ENCODE data around the gene ASCL2. TPM values are rescaled to one million over a fixed set of nuclear protein-coding genes. Genes with fewer than 3 reads are reported as not detected.

Gene ASCL2
- total and polyA plus RNA-seq, 10 of the 15 experiments (the other 5 are each of a cell fraction or from before 2014, with no cell fraction given) = not detected

- POLR2A ChIA-PET = no interaction called here
- Histone ChIP-seq H3K4me2 (ENCODE audit: control insufficient read depth, insufficient read depth) (no peak overlapping the region), H3K9ac (ENCODE audit: control insufficient read depth, insufficient read depth, low read length) (no peak overlapping the region), H3K79me2 (ENCODE audit: control insufficient read depth, insufficient read depth, low read length) (no peaks in the 10 kb centered on the region), H3K4me1 (ENCODE audit: control insufficient read depth, insufficient read depth, low read length) (no peaks in the 10 kb centered on the region), H3K27ac (ENCODE audit: control insufficient read depth, insufficient read depth) (no peak overlapping the region), H3K9me3 (replicated peaks; ENCODE audit: control insufficient read depth, insufficient read depth, low read length) (no peaks in the 10 kb centered on the region; the same call in 2 of the 3 replicates), H3K4me3 (no peak overlapping the region), H2AFZ (ENCODE audit: control insufficient read depth, low read depth, low read length) (no peak overlapping the region), H3K36me3 (ENCODE audit: control insufficient read depth in 2 of 2, insufficient read depth in 2 of 2, low read length in 1 of 2) (no peaks in the 10 kb centered on the region), H3K27me3 (replicated peaks in 1 of 2; ENCODE audit: control insufficient read depth in 2 of 2, insufficient read depth in 2 of 2, low read length in 1 of 2) (peaks cover 0 to 2% of the 10 kb centered on the region in 2 experiments; a peak in 2 of 4 replicates), H4K20me1 (ENCODE audit: control insufficient read depth, insufficient read depth) (no peaks in the 10 kb centered on the region)
- WGBS (ENCODE audit: insufficient coverage, insufficient replicate concordance, low lambda C conversion rate, missing lambda C conversion rate) = 8% methylated on average over 6 of the region's 6 CpGs
- intact Hi-C loops (cut with micrococcal nuclease; ENCODE audit: unreplicated experiment) = no loop called here
- ATAC-seq (no peak), DNase-seq (ENCODE audit: low read depth, low spot score) (no peak), FAIRE-seq (no peak)
- RAD21 ChIA-PET (ENCODE audit: unreplicated experiment) = no interaction called here
- in situ Hi-C loops (cut with MboI) = no loop called here
- no TSS peak for BruUV-seq (replicated peaks)
- CTCF ChIA-PET = interaction anchor here (1.1 kb wide), 1 partner anchor 232 kb away, joined by 3 read pairs; no protein-coding TSS in a partner anchor
- SMC1A ChIA-PET (ENCODE audit: uncharacterized antibody, unreplicated experiment) = no interaction called here
- TF ChIP-seq NR2C1 (IDR thresholded peaks at IDR 0.05) = no peak
- no peak for TF ChIP-seq STAT3 (IDR thresholded peaks at IDR 0.05; ENCODE audit: low read depth, low read length)
- no peak for TF ChIP-seq SMAD5 (IDR thresholded peaks at IDR 0.05; ENCODE audit: low read depth)
- TF ChIP-seq IKZF1 (conservative IDR thresholded peaks at IDR 0.05) = no peak
- TF ChIP-seq NFYB (IDR thresholded peaks at IDR 0.05; ENCODE audit: insufficient read depth, low read depth, low read length) = 0 out of 2 replicates have a peak, but pooled peaks have one; percentile 16
- no peak for TF ChIP-seq ATF3 (IDR thresholded peaks at IDR 0.05; ENCODE audit: borderline replicate concordance, extremely low read depth, low read depth, low read length)
- no peak for TF ChIP-seq SMAD1 (IDR thresholded peaks at IDR 0.05; ENCODE audit: low read depth, partially characterized antibody)
- TF ChIP-seq ZSCAN29 (IDR thresholded peaks at IDR 0.05) = no peak
These were observed 6.6 kb upstream of the ASCL2 start for GRCh38 chr11:2277008-2277346.
